ENCODE measurements around the gene GHR. TPM values are rescaled to one million over a fixed set of nuclear protein-coding genes. Genes with fewer than 3 reads are reported as not detected.

Gene GHR
- total RNA-seq, 4 donors from 2014 or later, result 10.9 to 14.9 (median 14.2) TPM

DNA sequence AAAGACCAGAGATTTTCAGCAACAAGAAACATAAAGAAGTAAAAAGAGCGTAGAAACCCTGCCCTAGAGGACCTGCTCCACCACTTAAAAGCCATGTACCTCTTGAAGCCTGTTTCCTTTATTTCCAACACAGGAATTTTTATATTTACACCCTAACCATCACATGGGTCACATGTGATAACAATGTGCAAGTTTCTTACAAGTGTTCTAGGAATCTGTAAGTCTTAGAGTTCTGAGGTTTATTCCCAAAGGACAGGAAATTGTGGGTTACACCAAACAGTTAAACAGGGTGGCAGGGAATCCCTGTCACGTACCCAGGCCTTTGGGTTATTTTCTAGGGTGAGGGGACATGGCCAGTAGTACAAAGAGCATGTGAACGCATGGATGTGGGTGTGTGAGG, 224.8 kb downstream of the GHR start:
- DNase-seq, result no peak
- no peaks in the 10 kb centered on the region for H3K4me1 ChIP-seq
- H3K36me3 ChIP-seq, result no peaks in the 10 kb centered on the region
- no peak overlapping the region for H3K4me3 ChIP-seq (replicated peaks in 1 of 3)
- H3K27ac ChIP-seq, result no peak overlapping the region
- H3K9me3 ChIP-seq, result no peaks in the 10 kb centered on the region
- intact Hi-C loops (cut with DNase I), result no loop called here
- 83 to 85% methylated on average over 3 of the region's 3 CpGs for WGBS, 2 donors
- H3K27me3 ChIP-seq, result no peaks in the 10 kb centered on the region
- TF ChIP-seq, protein P1, sequence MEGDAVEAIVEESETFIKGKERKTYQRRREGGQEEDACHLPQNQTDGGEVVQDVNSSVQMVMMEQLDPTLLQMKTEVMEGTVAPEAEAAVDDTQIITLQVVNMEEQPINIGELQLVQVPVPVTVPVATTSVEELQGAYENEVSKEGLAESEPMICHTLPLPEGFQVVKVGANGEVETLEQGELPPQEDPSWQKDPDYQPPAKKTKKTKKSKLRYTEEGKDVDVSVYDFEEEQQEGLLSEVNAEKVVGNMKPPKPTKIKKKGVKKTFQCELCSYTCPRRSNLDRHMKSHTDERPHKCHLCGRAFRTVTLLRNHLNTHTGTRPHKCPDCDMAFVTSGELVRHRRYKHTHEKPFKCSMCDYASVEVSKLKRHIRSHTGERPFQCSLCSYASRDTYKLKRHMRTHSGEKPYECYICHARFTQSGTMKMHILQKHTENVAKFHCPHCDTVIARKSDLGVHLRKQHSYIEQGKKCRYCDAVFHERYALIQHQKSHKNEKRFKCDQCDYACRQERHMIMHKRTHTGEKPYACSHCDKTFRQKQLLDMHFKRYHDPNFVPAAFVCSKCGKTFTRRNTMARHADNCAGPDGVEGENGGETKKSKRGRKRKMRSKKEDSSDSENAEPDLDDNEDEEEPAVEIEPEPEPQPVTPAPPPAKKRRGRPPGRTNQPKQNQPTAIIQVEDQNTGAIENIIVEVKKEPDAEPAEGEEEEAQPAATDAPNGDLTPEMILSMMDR (IDR thresholded peaks at IDR 0.05), result no peak
- TF ChIP-seq POLR2A (IDR thresholded peaks at IDR 0.05), result no peak

GRCh38 chr5:42648915-42649314, 225.7 kb downstream of the GHR start:
- Histone ChIP-seq H3K36me3 (no peaks in the 10 kb centered on the region), H3K27ac (no peak overlapping the region), H3K27me3 (no peaks in the 10 kb centered on the region), H3K4me3 (replicated peaks in 1 of 3) (no peak overlapping the region), H3K4me1 (no peaks in the 10 kb centered on the region), H3K9me3 (no peaks in the 10 kb centered on the region)
- TF ChIP-seq, protein P1 (IDR thresholded peaks at IDR 0.05), result no peak
- no peak for TF ChIP-seq POLR2A (IDR thresholded peaks at IDR 0.05)
- intact Hi-C loops (cut with DNase I), result no loop called here
- 72 to 77% methylated on average over 1 of the region's 1 CpG for WGBS, 2 donors
- DNase-seq, result no peak

DNA sequence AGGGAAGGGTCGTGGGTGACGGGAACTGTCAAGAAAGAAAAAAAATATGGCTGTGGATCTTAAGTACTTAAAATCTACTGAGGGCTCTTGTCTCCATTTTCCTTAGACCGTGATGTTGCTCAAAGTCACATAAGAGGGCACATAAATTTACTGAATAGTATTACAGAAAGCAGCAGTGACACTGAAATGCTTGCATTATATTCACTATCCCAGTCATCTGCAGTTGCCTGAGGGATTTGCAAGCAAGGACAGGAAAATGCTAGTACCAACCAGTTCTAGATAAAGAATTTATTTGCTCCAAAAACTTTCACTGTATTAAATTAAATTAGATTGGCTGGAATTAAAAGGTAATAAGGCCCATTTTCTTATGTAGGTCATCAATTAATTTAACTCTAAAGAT, 226.8 kb downstream of the GHR start:
- Histone ChIP-seq H3K27ac (no peak overlapping the region), H3K4me3 (replicated peaks in 1 of 3) (no peak overlapping the region), H3K9me3 (no peaks in the 10 kb centered on the region), H3K4me1 (peaks cover 5% of the 10 kb centered on the region in 2 donors), H3K27me3 (no peaks in the 10 kb centered on the region), H3K36me3 (no peaks in the 10 kb centered on the region)
- intact Hi-C loops (cut with DNase I), result no loop called here
- whole genome bisulfite sequencing, 2 donors, result 86 to 88% methylated on average over 3 of the region's 3 CpGs
- no peak for TF ChIP-seq POLR2A (IDR thresholded peaks at IDR 0.05)
- TF ChIP-seq, protein P1 (IDR thresholded peaks at IDR 0.05), result no peak
- no peak for DNase-seq

DNA sequence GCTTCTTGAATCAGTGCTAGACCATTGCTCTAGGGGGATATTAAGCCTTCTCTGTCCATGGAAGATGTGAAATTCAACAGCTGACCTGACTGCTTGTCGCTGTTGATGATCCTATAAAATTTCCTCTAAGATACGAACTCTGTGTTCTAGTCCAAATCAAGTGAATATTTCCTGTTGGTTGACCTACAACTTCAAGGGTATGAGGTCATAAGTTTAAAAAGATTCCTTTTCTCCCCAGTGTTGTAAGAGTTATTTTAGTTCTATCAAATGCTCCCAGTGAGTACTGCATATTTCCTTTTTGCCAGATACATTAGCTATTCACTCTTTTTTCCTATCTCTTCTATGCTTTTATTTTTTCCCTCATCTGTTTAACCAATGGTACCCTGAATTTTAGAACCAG, 230.5 kb downstream of the GHR start:
- 80% methylated on average over 2 of the region's 2 CpGs for WGBS, 2 donors
- no peak for TF ChIP-seq POLR2A (IDR thresholded peaks at IDR 0.05)
- TF ChIP-seq, protein P1 (IDR thresholded peaks at IDR 0.05), result no peak
- H3K4me1 ChIP-seq, result peaks cover 10 to 20% of the 10 kb centered on the region in 2 donors
- H3K27ac ChIP-seq, result no peak overlapping the region
- DNase-seq, result no peak
- H3K36me3 ChIP-seq, result no peaks in the 10 kb centered on the region
- no peak overlapping the region for H3K4me3 ChIP-seq (replicated peaks in 1 of 3)
- H3K27me3 ChIP-seq, result no peaks in the 10 kb centered on the region
- intact Hi-C loops (cut with DNase I), result no loop called here
- no peaks in the 10 kb centered on the region for H3K9me3 ChIP-seq

- DNase-seq, result no peak
- H3K9me3 ChIP-seq, result no peaks in the 10 kb centered on the region
- 84 to 94% methylated on average over 2 of the region's 2 CpGs for WGBS, 2 donors
- H3K36me3 ChIP-seq, result no peaks in the 10 kb centered on the region
- H3K27me3 ChIP-seq, result no peaks in the 10 kb centered on the region
- TF ChIP-seq, protein P1 (IDR thresholded peaks at IDR 0.05), result no peak
- TF ChIP-seq POLR2A (IDR thresholded peaks at IDR 0.05), result no peak
- no peak overlapping the region for H3K27ac ChIP-seq
- intact Hi-C loops (cut with DNase I), result no loop called here
- no peak overlapping the region for H3K4me3 ChIP-seq (replicated peaks in 1 of 3)
- H3K4me1 ChIP-seq, result peaks cover 10 to 20% of the 10 kb centered on the region in 2 donors
Observed at GRCh38 chr5:42654645-42655044, 231.4 kb downstream of the GHR start.
